Right renal cortex interstitium (tissue), 3 donors: ENCODE data around the gene TMPRSS11A. TPM values are rescaled to one million over a fixed set of nuclear protein-coding genes. Genes with fewer than 3 reads are reported as not detected.

Experiments used
- DNase-seq, 3 donors: peaks; one replicate each; pipeline ENCODE4 v3.0.0-alpha.2; 2013; ENCODE audit warnings: low read depth in 3 of 3, low spot score in 2 of 3
- polyA plus RNA-seq, 3 donors: library from polyadenylated mRNA; unstranded; fragments of 120-200 nt; gene quantifications; one replicate each; pipeline ENCODE4 v1.2.1, GENCODE V29; 2013; ENCODE audit not compliant: insufficient read length in 3 of 3

TMPRSS11A gene
- not detected for polyA plus RNA-seq

- no peak for DNase-seq
Measured at GRCh38 chr4:67963356-67963755, at the start of gene TMPRSS11A. TSS of gene TMPRSS11A (minus strand) at chr4:67963493. CDS start at chr4:67963393, 100 bp downstream.

- DNase-seq: no peak
Measured at GRCh38 chr4:68011684-68012083, 48.4 kb upstream of the TMPRSS11A start.

GRCh38 chr4:68002906-68003305 is 39.6 kb upstream of the TMPRSS11A start:
- no peak for DNase-seq

GRCh38 chr4:67996127-67996526 is 32.8 kb upstream of the TMPRSS11A start:
- no peak for DNase-seq

GRCh38 chr4:67988991-67989390 is 25.7 kb upstream of the TMPRSS11A start:
- DNase-seq: no peak

GRCh38 chr4:67983333-67983732 is 20.0 kb upstream of the TMPRSS11A start:
- DNase-seq: no peak

GRCh38 chr4:67980512-67980911 is 17.2 kb upstream of the TMPRSS11A start:
- DNase-seq: no peak

- DNase-seq: no peak
Measured at GRCh38 chr4:67973608-67974007, 10.3 kb upstream of the TMPRSS11A start.

GRCh38 chr4:67954890-67955289 is 8.4 kb downstream of the TMPRSS11A start:
- no peak for DNase-seq

- no peak for DNase-seq
Measured at GRCh38 chr4:67941074-67941473, 22.2 kb downstream of the TMPRSS11A start.

- DNase-seq: no peak
Measured at GRCh38 chr4:67940506-67940905, 22.8 kb downstream of the TMPRSS11A start.

- DNase-seq: no peak
Measured at GRCh38 chr4:67939195-67939594, 24.1 kb downstream of the TMPRSS11A start.

GRCh38 chr4:67935888-67936287 is 27.4 kb downstream of the TMPRSS11A start:
- no peak for DNase-seq

- DNase-seq: no peak
Measured at GRCh38 chr4:67934628-67935027, 28.7 kb downstream of the TMPRSS11A start.

GRCh38 chr4:67933755-67934154 is 29.5 kb downstream of the TMPRSS11A start:
- DNase-seq: no peak

GRCh38 chr4:67933038-67933437 is 30.3 kb downstream of the TMPRSS11A start:
- DNase-seq: no peak

- DNase-seq: no peak
Measured at GRCh38 chr4:67931256-67931655, 32.0 kb downstream of the TMPRSS11A start.

- no peak for DNase-seq
Measured at GRCh38 chr4:67929426-67929825, 33.9 kb downstream of the TMPRSS11A start.

GRCh38 chr4:67928546-67928945 is 34.7 kb downstream of the TMPRSS11A start:
- no peak for DNase-seq

- DNase-seq: no peak
Measured at GRCh38 chr4:67927251-67927650, 36.0 kb downstream of the TMPRSS11A start.

GRCh38 chr4:67926485-67926884 is 36.8 kb downstream of the TMPRSS11A start:
- DNase-seq: no peak

- DNase-seq: no peak
Measured at GRCh38 chr4:67922697-67923096, 40.6 kb downstream of the TMPRSS11A start.

GRCh38 chr4:67918428-67918827 is 44.9 kb downstream of the TMPRSS11A start:
- no peak for DNase-seq
